T47D (cell line): ENCODE measurements around the gene RUNDC3A.
"Not testable (repeated sequence)": the region's sequence is repeated elsewhere in the genome, so short reads cannot be mapped to it uniquely, and the experiment has no call there.

Experiments used
- DNase-seq, 2 experiments: peaks; one replicate each; pipeline versions ENCODE4 v3.0.0 to v3.0.0-alpha.2; 2011 to 2012; ENCODE audit warnings: low read depth in 1 of 2, low spot score in 1 of 2
- JUND ChIP-seq: IDR thresholded peaks from 2 replicates; pipeline ENCODE4 v1.6.1; 2012; ENCODE audit warnings: low read depth
- in situ Hi-C: cut with HindIII; loops from 2 replicates; pipeline ENCODE4 v1.10.0; 2016; ENCODE audit warnings: low sequenced_read_pairs, low pct_unique_long_range_greater_than_20kb

The RUNDC3A gene

DNA sequence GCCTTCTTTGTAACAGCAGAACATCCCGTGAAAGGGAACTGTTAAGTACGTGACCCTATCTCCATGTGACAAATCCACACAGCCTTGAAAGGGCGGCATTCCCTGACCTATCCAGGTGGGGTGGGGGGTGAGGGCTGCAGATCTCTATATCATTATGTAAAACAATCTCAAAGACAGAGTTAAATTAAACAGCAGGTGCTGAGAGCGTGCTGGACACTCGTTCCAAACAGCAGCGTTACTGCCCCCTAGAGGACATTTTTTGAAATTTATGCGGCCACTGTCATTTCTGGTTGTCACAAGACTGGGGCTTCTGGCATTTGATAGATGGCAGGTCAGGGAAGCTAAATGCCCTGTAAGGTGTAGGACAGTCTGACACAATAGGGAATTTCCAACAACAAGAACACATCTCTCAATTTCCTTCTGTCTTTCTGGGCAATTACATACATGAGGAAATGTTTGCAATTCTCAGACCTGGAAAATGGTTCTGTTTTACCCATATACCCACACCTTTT, 22.9 kb downstream of the RUNDC3A start:
- peak; percentile 65 to 90 for DNase-seq
- no peak for TF ChIP-seq JUND
- in situ Hi-C loops = no loop called here

- in situ Hi-C loops = no loop called here
- DNase-seq = no peak
- no peak for TF ChIP-seq JUND
These were observed 25.0 kb downstream of the RUNDC3A start for GRCh38 chr17:44333371-44333770.

DNA sequence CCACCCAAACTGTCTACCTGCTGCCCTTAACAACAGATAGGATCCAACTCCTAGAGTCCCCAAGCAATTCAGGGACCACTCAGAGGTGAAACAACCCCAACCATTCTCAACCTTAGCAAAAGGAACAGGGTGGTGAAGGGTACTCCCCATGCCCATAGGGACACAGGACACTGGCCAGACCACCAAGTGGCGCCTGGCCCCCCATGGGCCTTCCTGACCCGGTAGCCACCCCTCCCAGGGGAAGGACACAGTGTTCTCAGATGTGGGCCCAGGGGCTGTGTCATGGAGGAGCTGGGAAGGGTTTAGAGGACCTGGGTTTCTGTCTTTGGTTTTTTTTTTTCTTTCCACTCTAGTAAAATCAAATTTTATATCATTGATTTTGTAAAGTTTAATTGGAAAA, 25.9 kb downstream of the RUNDC3A start:
- no peak for DNase-seq
- in situ Hi-C loops = no loop called here
- TF ChIP-seq JUND = no peak

GRCh38 chr17:44334727-44335126, 26.3 kb downstream of the RUNDC3A start:
- DNase-seq = no peak
- in situ Hi-C loops = no loop called here
- no peak for TF ChIP-seq JUND

DNA sequence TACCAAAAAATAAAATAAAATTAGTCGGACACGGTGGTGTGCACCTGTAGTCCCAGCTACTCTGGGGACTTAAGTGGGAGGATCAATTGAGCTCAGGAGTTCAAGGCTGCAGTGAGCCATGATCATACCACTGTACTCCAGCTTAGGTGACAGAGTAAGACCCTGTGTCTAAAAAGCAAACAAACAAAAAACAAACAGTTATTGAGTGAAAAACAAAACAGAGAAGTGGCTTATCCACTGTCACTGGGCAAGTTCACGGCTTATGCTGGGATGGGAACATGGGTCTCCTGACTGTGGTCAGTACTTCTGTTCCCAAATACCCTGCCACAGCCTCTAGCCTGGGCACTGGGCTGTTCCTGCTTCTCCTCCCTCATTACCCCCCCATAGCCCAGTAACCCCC, 27.2 kb downstream of the RUNDC3A start:
- no peak for DNase-seq
- in situ Hi-C loops = no loop called here
- TF ChIP-seq JUND = no peak

DNA sequence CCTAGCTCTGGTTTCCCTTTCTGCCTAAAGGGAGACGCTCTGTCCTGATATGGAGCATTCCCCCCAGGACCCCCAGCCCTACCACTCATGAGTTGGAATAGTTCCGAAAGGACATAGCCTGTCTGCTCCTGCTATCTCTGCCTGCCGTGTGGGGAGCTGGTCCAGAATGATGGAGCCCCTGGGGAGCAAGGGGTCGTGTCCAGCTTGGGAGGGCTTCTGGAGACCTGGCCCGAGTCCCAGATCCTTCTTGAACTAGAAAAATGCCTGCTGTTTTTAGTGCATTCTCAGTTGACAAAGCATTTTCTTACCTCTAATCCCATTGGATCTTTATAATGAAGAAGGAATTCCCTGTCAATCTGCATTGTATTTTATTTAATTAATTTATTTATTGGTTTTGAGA, 27.6 kb downstream of the RUNDC3A start:
- TF ChIP-seq JUND = no peak
- DNase-seq = no peak
- in situ Hi-C loops = no loop called here

- DNase-seq = no peak
- no peak for TF ChIP-seq JUND
- in situ Hi-C loops = no loop called here
These were observed 30.3 kb downstream of the RUNDC3A start for GRCh38 chr17:44338702-44339101.

DNA sequence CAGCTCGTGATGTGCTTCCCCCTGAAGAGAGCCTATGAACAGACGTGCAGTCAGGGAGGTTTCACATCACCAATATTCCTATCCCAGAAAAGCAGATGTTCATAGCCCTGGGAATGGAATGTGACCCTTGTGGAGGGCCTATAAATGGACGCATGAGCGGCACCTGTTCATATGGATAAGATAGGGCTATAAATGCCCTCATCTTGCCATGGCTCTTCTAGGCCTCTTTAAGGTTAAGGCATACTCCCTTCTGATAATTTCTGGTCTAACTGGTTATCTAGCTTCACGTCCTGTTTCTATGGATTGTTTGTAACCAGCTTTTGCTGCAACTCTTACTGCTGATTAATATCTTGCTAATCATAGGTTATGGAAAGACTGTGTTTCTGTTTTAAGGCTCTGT, 32.2 kb downstream of the RUNDC3A start:
- in situ Hi-C loops, DNase-seq: not testable (repeated sequence)

DNA sequence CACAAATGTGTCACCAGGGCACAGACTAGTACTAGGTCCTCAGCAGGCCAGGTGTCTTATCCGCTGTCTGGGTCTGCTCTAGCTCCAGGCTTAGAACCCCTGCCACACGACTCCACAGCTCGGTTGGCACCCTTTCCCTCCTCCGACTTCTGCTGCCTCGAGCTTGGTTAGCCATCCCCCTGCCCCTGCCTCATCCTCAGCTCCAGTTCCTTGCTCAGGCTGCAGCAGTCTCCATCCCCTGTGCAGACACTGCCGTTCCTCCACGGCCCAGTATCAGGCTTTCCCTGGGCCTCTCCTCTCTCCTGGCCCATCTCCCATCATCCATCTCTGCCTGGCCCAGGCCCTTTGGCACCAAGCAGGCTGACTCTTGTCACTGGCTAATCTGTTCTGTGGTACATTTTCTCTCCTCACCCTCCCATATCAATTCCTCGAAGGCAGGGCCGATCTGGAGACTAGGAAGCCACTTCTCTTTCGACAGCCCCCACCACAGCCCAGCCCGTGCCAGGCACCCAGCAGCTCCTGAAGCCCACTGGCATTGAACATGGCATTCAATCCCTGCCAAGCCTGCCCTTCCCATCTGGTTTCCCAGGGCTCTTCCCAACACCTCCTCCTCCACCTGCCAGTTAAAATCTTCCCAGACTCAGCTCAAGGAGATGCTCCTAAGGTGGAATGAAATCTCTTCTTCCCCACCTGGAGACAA, 35.3 kb downstream of the RUNDC3A start:
- DNase-seq = no peak
- in situ Hi-C loops = no loop called here
- no peak for TF ChIP-seq JUND

DNA sequence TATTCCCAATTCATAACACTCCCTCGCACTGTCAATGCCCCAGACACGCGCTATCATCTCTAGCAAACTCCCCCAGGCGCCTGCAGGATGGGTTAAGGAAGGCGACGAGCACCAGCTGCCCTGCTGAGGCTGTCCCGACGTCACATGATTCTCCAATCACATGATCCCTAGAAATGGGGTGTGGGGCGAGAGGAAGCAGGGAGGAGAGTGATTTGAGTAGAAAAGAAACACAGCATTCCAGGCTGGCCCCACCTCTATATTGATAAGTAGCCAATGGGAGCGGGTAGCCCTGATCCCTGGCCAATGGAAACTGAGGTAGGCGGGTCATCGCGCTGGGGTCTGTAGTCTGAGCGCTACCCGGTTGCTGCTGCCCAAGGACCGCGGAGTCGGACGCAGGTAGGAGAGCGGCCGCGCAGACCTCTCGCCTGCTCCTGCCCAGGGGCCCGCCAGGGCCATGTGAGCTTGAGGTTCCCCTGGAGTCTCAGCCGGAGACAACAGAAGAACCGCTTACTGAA, 36.6 kb downstream of the RUNDC3A start, which contains the start of gene GRN:
Gene GRN, plus strand, starts transcription at position 364 of the 515 bp plus-strand sequence. CDS start 3,863 bp downstream, outside the sequence.
- peak; percentile 100 for DNase-seq
- no peak for TF ChIP-seq JUND
- in situ Hi-C loops = no loop called here

DNA sequence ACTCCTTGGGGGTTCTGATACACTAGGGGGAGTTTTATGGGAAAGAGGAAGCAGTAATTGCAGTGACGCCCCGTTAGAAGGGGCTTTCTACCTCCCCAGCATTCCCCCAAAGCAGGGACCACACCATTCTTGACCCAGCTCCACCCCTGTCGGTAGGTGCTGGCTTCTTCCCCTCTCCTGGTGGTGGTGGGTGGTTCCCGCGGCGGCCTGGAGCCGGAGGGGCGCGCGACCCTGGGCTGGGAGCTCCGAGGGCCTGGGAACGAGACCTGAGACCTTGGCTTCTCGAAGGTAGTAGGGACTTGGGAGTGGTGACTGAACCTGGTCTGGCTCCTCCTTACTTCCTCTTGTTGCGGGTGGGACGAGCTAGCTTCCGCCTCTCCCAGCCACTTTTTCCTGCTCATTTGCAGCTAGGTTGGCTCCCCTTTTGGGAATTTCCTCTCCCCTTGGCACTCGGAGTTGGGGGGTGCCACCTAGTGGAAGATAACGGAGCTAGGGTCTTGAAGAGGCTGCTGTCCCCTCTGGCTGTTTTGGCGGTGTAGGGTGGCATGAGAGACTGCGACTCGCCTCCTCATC, 37.1 kb downstream of the RUNDC3A start:
- peak; percentile 72 to 87 for DNase-seq
- TF ChIP-seq JUND = no peak
- in situ Hi-C loops = no loop called here

GRCh38 chr17:44346064-44346844, 37.9 kb downstream of the RUNDC3A start:
- TF ChIP-seq JUND = no peak
- in situ Hi-C loops = no loop called here

GRCh38 chr17:44347206-44348055, 39.0 kb downstream of the RUNDC3A start:
- DNase-seq = not testable (repeated sequence)

More at GRCh38 chr17:44346064-44346844, 37.9 kb downstream of the RUNDC3A start:
- DNase-seq = no peak

More at GRCh38 chr17:44347206-44348055, 39.0 kb downstream of the RUNDC3A start:
- in situ Hi-C loops = not testable (repeated sequence)
